ENCODE data around the gene ATG7.
"Not testable (repeated sequence)": the region's sequence is repeated elsewhere in the genome, so short reads cannot be mapped to it uniquely, and the experiment has no call there.

ATG7 gene

GRCh38 chr3:11391174-11391879 lies 119.1 kb downstream of the ATG7 start:
- no peak for DNase-seq

GRCh38 chr3:11392014-11392859 lies 120.0 kb downstream of the ATG7 start:
- no peak for DNase-seq

GRCh38 chr3:11392860-11393114 lies 120.6 kb downstream of the ATG7 start:
- no peak for DNase-seq

- DNase-seq, result no peak
Observed at GRCh38 chr3:11393401-11393800, 121.2 kb downstream of the ATG7 start.

- no peak for DNase-seq
Observed at GRCh38 chr3:11394392-11394791, 122.2 kb downstream of the ATG7 start.

GRCh38 chr3:11400213-11400612 lies 128.0 kb downstream of the ATG7 start:
- DNase-seq, result no peak

GRCh38 chr3:11401434-11401833 lies 129.2 kb downstream of the ATG7 start:
- no peak for DNase-seq

- no peak for DNase-seq
Observed at GRCh38 chr3:11405323-11405722, 133.1 kb downstream of the ATG7 start.

- DNase-seq, result no peak
Observed at GRCh38 chr3:11407644-11408043, 135.4 kb downstream of the ATG7 start.

- DNase-seq, result not testable (repeated sequence)
Observed at GRCh38 chr3:11408324-11408859, 136.2 kb downstream of the ATG7 start.

- DNase-seq, result no peak
Observed at GRCh38 chr3:11410564-11410963, 138.4 kb downstream of the ATG7 start.

- DNase-seq, result no peak
Observed at GRCh38 chr3:11411956-11412355, 139.8 kb downstream of the ATG7 start.

GRCh38 chr3:11413071-11413470 lies 140.9 kb downstream of the ATG7 start:
- DNase-seq, result no peak

GRCh38 chr3:11415099-11415498 lies 142.9 kb downstream of the ATG7 start:
- DNase-seq, result no peak

- DNase-seq, result no peak
Observed at GRCh38 chr3:11420066-11420465, 147.9 kb downstream of the ATG7 start.

- no peak for DNase-seq
Observed at GRCh38 chr3:11422291-11422690, 150.1 kb downstream of the ATG7 start.

- no peak for DNase-seq
Observed at GRCh38 chr3:11423868-11424267, 151.7 kb downstream of the ATG7 start.

GRCh38 chr3:11424277-11424676 lies 152.1 kb downstream of the ATG7 start:
- no peak for DNase-seq

- no peak for DNase-seq
Observed at GRCh38 chr3:11430207-11430606, 158.0 kb downstream of the ATG7 start.

- DNase-seq, result no peak
Observed at GRCh38 chr3:11430624-11431023, 158.4 kb downstream of the ATG7 start.

- no peak for DNase-seq
Observed at GRCh38 chr3:11431319-11431718, 159.1 kb downstream of the ATG7 start.

GRCh38 chr3:11434017-11434526 lies 161.9 kb downstream of the ATG7 start:
- DNase-seq, result no peak

- no peak for DNase-seq
Observed at GRCh38 chr3:11434563-11435096, 162.4 kb downstream of the ATG7 start.
